SK-N-SH (cell line): ENCODE data around the gene DIMT1. TPM values are rescaled to one million over a fixed set of nuclear protein-coding genes. Genes with fewer than 3 reads are reported as not detected.

Source experiments
- CTCF ChIA-PET: fragments of 300-600, 350-600 bp; formaldehyde crosslinking; extraction: SDS; loops from one replicate; lab custom pipeline; 2021; lab: Yijun Ruan, JAX
- POLR2A ChIA-PET: fragments of 350-600 bp; sonication (Branson Sonifier 250); formaldehyde crosslinking; extraction: SDS; loops from one replicate; lab custom pipeline; 2020; ENCODE audit warnings: antibody characterized with exemption, inconsistent platforms; lab: Yijun Ruan, JAX
- DNase-seq: peaks from one replicate; pipeline ENCODE4 v3.0.0; 2012
- H2AFZ ChIP-seq: fragments of 200-600 bp; sonication (generic); 2 replicates; pipeline ENCODE4 v1.8.1; 2016; ENCODE audit warnings: antibody characterized with exemption, mild to moderate bottlenecking, low read depth
- H3F3A ChIP-seq: fragments of 200-600 bp; sonication (generic); replicated peaks from 2 replicates; pipeline ENCODE3; 2016; ENCODE audit warnings: antibody characterized with exemption, mild to moderate bottlenecking; ENCODE audit not compliant: insufficient read depth
- H3K27ac ChIP-seq, 2 experiments: fragments of 200-500 bp in 1 of 2; fragments of 200-600 bp in 1 of 2; sonication (Bioruptor generic) in 1 of 2; sonication (generic), shearing (Covaris generic) in 1 of 2; 2 replicates each; pipeline versions ENCODE4 v1.5.1 to v1.6.1; 2014 to 2016; ENCODE audit warnings: low read depth in 2 of 2, inconsistent platforms in 1 of 2, low read length in 1 of 2, mild to moderate bottlenecking in 1 of 2, mixed read lengths in 1 of 2
- H3K27me3 ChIP-seq: fragments of 200-600 bp; sonication (generic), shearing (Covaris generic); 2 replicates; pipeline ENCODE4 v1.6.1; 2016; ENCODE audit warnings: mixed run types; ENCODE audit not compliant: insufficient read depth
- H3K36me3 ChIP-seq, 2 experiments: fragments of 200-500 bp in 1 of 2; fragments of 200-600 bp in 1 of 2; sonication (Bioruptor generic) in 1 of 2; sonication (generic) in 1 of 2; replicated peaks in 1 of 2; 2 replicates each; pipeline versions ENCODE3 to v1.5.1; 2014 to 2016; ENCODE audit warnings: low read length in 1 of 2, mild to moderate bottlenecking in 1 of 2; ENCODE audit not compliant: insufficient read depth in 2 of 2, control insufficient read depth in 1 of 2
- H3K4me1 ChIP-seq, 2 experiments: fragments of 200-500 bp in 1 of 2; fragments of 200-600 bp in 1 of 2; sonication (Bioruptor generic) in 1 of 2; sonication (generic), shearing (Covaris generic) in 1 of 2; 2 replicates each; pipeline versions ENCODE4 v1.5.1 to v1.6.1; 2014 to 2016; ENCODE audit warnings: low read depth in 1 of 2, low read length in 1 of 2, mixed run types in 1 of 2; ENCODE audit not compliant: insufficient read depth in 2 of 2, control insufficient read depth in 1 of 2
- H3K4me2 ChIP-seq: fragments of 200-600 bp; sonication (generic), shearing (Covaris generic); 2 replicates; pipeline ENCODE4 v1.6.1; 2017; ENCODE audit warnings: mixed run types
- H3K4me3 ChIP-seq, 2 experiments: fragments of 200-500 bp in 1 of 2; fragments of 200-600 bp in 1 of 2; sonication (Bioruptor generic) in 1 of 2; sonication (generic), shearing (Covaris generic) in 1 of 2; 2 replicates each; pipeline versions ENCODE4 v1.5.1 to v1.8.1; 2014 to 2016; ENCODE audit warnings: low read depth in 2 of 2, inconsistent platforms in 1 of 2, low read length in 1 of 2, mild to moderate bottlenecking in 1 of 2, mixed read lengths in 1 of 2, moderate library complexity in 1 of 2
- H3K79me2 ChIP-seq: fragments of 200-600 bp; sonication (generic); 2 replicates; pipeline ENCODE4 v1.8.1; 2017; ENCODE audit warnings: mild to moderate bottlenecking; ENCODE audit not compliant: insufficient read depth
- H3K9ac ChIP-seq: fragments of 200-600 bp; sonication (generic); 2 replicates; pipeline ENCODE4 v1.6.1; 2017; ENCODE audit warnings: mixed run types
- H3K9me2 ChIP-seq: fragments of 200-600 bp; sonication (generic); 2 replicates; pipeline ENCODE4 v1.6.1; 2017; ENCODE audit warnings: mixed run types
- H3K9me3 ChIP-seq: fragments of 200-600 bp; sonication (generic); 2 replicates; pipeline ENCODE4 v1.6.1; 2017; ENCODE audit warnings: mixed run types, mild to moderate bottlenecking, moderate library complexity
- H4K20me1 ChIP-seq: fragments of 200-600 bp; sonication (generic); 2 replicates; pipeline ENCODE4 v1.6.1; 2017; ENCODE audit warnings: mild to moderate bottlenecking, mixed run types; ENCODE audit not compliant: insufficient read depth
- ELF1 ChIP-seq: IDR thresholded peaks from 2 replicates; pipeline ENCODE4 v1.4.0; 2012
- EZH2phosphoT487 ChIP-seq: fragments of 200-600 bp; sonication (generic); IDR thresholded peaks from 2 replicates; pipeline ENCODE4 v1.6.1; 2017; ENCODE audit warnings: low read depth, mixed run types, mild to moderate bottlenecking, antibody characterized with exemption, moderate library complexity, borderline replicate concordance
- FOSL2 ChIP-seq: IDR thresholded peaks from 2 replicates; pipeline ENCODE4 v1.4.0; 2012; ENCODE audit warnings: low read depth, mild to moderate bottlenecking, moderate library complexity, borderline replicate concordance
- GABPA ChIP-seq: IDR thresholded peaks from 2 replicates; pipeline ENCODE4 v1.4.0; 2012; ENCODE audit warnings: low read depth, mild to moderate bottlenecking
- GATA2 ChIP-seq: sonication (generic); formaldehyde crosslinking; IDR thresholded peaks from 2 replicates; pipeline ENCODE4 v1.5.0; 2020; ENCODE audit warnings: mild to moderate bottlenecking, missing genetic modification reagents
- NFIC ChIP-seq: IDR thresholded peaks from 2 replicates; pipeline ENCODE4 v1.4.0; 2012; ENCODE audit warnings: borderline replicate concordance
- POLR2AphosphoS5 ChIP-seq: IDR thresholded peaks from 2 replicates; pipeline ENCODE4 v1.6.1; 2012; ENCODE audit warnings: low read depth, low read length
- RAD21 ChIP-seq: IDR thresholded peaks from 2 replicates; pipeline ENCODE4 v1.6.1; 2012; ENCODE audit warnings: mild to moderate bottlenecking, low read length
- RCOR1 ChIP-seq: fragments of 150-350 bp; IDR thresholded peaks from 2 replicates; pipeline ENCODE4 v1.6.1; 2017; ENCODE audit warnings: antibody characterized with exemption, low read length
- REST ChIP-seq: IDR thresholded peaks from 2 replicates; pipeline ENCODE4 v1.6.1; 2012; ENCODE audit warnings: mild to moderate bottlenecking, low read depth, low read length, moderate library complexity
- RXRA ChIP-seq: IDR thresholded peaks from 2 replicates; pipeline ENCODE4 v1.4.0; 2012; ENCODE audit warnings: low read depth, mild to moderate bottlenecking, borderline replicate concordance
- SMC3 ChIP-seq: IDR thresholded peaks from 2 replicates; pipeline ENCODE4 v1.6.1; 2012; ENCODE audit warnings: low read depth, low read length, improper control_type of control experiment
- TCF12 ChIP-seq: IDR thresholded peaks from 2 replicates; pipeline ENCODE4 v1.4.0; 2012
- TEAD4 ChIP-seq: IDR thresholded peaks from 2 replicates; pipeline ENCODE4 v1.4.0; 2012; ENCODE audit warnings: mild to moderate bottlenecking, borderline replicate concordance; ENCODE audit not compliant: insufficient read depth
- USF1 ChIP-seq: IDR thresholded peaks from 2 replicates; pipeline ENCODE4 v1.4.0; 2012; ENCODE audit warnings: low read depth, borderline replicate concordance
- ZBTB33 ChIP-seq: IDR thresholded peaks from 2 replicates; pipeline ENCODE4 v1.4.0; 2012; ENCODE audit warnings: low read depth, borderline replicate concordance
- WGBS: methylation state at CpG from one replicate; pipeline ENCODE4 v1.1.6; 2017; ENCODE audit warnings: low lambda C conversion rate; 5-methylcytosine and 5-hydroxymethylcytosine counted together
- polyA plus RNA-seq, 3 experiments: library from polyadenylated mRNA; depleted of rRNA; stranded (reverse); fragments of >200 nt; gene quantifications; 2 replicates each; pipeline ENCODE4 v1.2.3, GENCODE V29; 2012
- TF ChIP-seq, protein P1 (sequence below): fragments of 150-350 bp; IDR thresholded peaks from 2 replicates; pipeline ENCODE4 v1.6.1; 2016; ENCODE audit warnings: mild to moderate bottlenecking, low read depth, low read length
- TF ChIP-seq, protein P2 (sequence below): fragments of 200-600 bp; sonication (generic); IDR thresholded peaks from 2 replicates; pipeline ENCODE4 v1.6.1; 2017; ENCODE audit warnings: antibody characterized with exemption, mild to moderate bottlenecking, moderate library complexity

DIMT1 gene
- polyA plus RNA-seq, 1 of the 3 experiments (the other 2 are of a cell fraction) = 29.5 TPM

DNA sequence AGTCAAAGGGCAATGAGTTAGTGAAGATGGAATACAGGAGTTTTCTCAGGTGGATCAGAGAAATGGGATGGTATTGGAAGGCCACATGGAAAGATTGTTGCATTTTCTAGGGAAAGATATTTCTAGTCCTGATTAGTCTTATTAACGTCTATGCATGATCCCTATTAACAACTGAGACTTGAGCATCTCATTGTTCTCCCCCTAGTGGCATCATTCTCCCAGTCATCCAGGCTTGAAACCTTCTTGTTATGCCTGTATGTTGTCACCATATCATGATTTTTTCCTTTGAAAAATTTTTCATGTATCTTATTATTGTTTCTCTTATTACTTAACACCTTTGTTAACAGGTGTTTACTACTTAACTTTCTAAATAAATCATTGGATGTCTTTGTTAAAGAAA lies 63.3 kb downstream of the DIMT1 start:
- TF ChIP-seq SMC3 = 0 out of 2 replicates have a peak, but pooled peaks have one; percentile 14
- TF ChIP-seq GATA2 (CRISPR knock-in tag) = no peak
- no peak for TF ChIP-seq EZH2phosphoT487
- no peak for TF ChIP-seq RCOR1
- TF ChIP-seq FOSL2 = no peak
- TF ChIP-seq TEAD4 = no peak
- TF ChIP-seq REST = no peak
- no peak for TF ChIP-seq ELF1
- no peak for TF ChIP-seq RXRA
- TF ChIP-seq ZBTB33 = no peak
- TF ChIP-seq, protein P1, sequence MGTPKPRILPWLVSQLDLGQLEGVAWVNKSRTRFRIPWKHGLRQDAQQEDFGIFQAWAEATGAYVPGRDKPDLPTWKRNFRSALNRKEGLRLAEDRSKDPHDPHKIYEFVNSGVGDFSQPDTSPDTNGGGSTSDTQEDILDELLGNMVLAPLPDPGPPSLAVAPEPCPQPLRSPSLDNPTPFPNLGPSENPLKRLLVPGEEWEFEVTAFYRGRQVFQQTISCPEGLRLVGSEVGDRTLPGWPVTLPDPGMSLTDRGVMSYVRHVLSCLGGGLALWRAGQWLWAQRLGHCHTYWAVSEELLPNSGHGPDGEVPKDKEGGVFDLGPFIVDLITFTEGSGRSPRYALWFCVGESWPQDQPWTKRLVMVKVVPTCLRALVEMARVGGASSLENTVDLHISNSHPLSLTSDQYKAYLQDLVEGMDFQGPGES = no peak
- no peak for TF ChIP-seq TCF12
- no peak for TF ChIP-seq GABPA
- TF ChIP-seq RAD21 = peak; percentile 9; the same call in 1 of the 2 replicates
- no peak for TF ChIP-seq NFIC
- TF ChIP-seq, protein P2, sequence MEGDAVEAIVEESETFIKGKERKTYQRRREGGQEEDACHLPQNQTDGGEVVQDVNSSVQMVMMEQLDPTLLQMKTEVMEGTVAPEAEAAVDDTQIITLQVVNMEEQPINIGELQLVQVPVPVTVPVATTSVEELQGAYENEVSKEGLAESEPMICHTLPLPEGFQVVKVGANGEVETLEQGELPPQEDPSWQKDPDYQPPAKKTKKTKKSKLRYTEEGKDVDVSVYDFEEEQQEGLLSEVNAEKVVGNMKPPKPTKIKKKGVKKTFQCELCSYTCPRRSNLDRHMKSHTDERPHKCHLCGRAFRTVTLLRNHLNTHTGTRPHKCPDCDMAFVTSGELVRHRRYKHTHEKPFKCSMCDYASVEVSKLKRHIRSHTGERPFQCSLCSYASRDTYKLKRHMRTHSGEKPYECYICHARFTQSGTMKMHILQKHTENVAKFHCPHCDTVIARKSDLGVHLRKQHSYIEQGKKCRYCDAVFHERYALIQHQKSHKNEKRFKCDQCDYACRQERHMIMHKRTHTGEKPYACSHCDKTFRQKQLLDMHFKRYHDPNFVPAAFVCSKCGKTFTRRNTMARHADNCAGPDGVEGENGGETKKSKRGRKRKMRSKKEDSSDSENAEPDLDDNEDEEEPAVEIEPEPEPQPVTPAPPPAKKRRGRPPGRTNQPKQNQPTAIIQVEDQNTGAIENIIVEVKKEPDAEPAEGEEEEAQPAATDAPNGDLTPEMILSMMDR = peak; percentile 50
- TF ChIP-seq POLR2AphosphoS5 = no peak
- no peak for TF ChIP-seq USF1
- TF ChIP-seq, all 33 proteins: peak for 3
- Histone ChIP-seq H3K27ac (no peak overlapping the region), H3K9me3 (no peaks in the 10 kb centered on the region), H3K27me3 (no peaks in the 10 kb centered on the region), H3K79me2 (peaks cover 94% of the 10 kb centered on the region), H3F3A (peaks cover 3% of the 10 kb centered on the region), H3K9ac (no peak overlapping the region), H3K36me3 (no peaks in the 10 kb centered on the region), H4K20me1 (peaks cover 51% of the 10 kb centered on the region; the same call in 1 of the 2 replicates), H2AFZ (no peak overlapping the region), H3K4me3 (no peak overlapping the region), H3K4me1 (peaks cover 0 to 6% of the 10 kb centered on the region in 2 experiments; a peak in 1 of 4 replicates), H3K9me2 (no peaks in the 10 kb centered on the region), H3K4me2 (no peak overlapping the region)
- ChIA-PET CTCF (interaction anchor here (1.2 kb wide), 1 partner anchor 44 kb away, joined by 4 read pairs; no protein-coding TSS in a partner anchor), POLR2A (no interaction called here)
- DNase-seq = peak; percentile 28
- 42% methylated on average over 1 of the region's 1 CpG for WGBS
